Cardiac muscle cell (in vitro differentiated cells and primary cell): ENCODE data around the gene ATPAF2. TPM values are rescaled to one million over a fixed set of nuclear protein-coding genes. Genes with fewer than 3 reads are reported as not detected.

Source experiments
- DNase-seq, 2 donors: peaks; one replicate each; pipeline versions ENCODE4 v3.0.0 to v3.0.0-alpha.2; 2010 to 2017; ENCODE audit warnings: low read depth in 1 of 2, low spot score in 1 of 2
- H3K27ac ChIP-seq: fragments of 200-600 bp; sonication (generic); 2 replicates; pipeline ENCODE4 v1.5.1; 2016
- H3K27me3 ChIP-seq: fragments of 200-600 bp; sonication (generic); 2 replicates; pipeline ENCODE4 v1.6.0; 2016; ENCODE audit warnings: control low read depth
- H3K36me3 ChIP-seq: fragments of 200-600 bp; sonication (generic); 2 replicates; pipeline ENCODE4 v1.5.1; 2016; ENCODE audit warnings: control low read depth
- H3K4me1 ChIP-seq: fragments of 200-600 bp; sonication (generic); 2 replicates; pipeline ENCODE4 v1.8.1; 2017; ENCODE audit warnings: low read depth, mild to moderate bottlenecking, mixed run types
- H3K4me3 ChIP-seq: fragments of 200-600 bp; sonication (generic); 2 replicates; pipeline ENCODE4 v1.5.1; 2016; ENCODE audit warnings: mild to moderate bottlenecking
- H3K9me3 ChIP-seq: fragments of 200-600 bp; sonication (generic); 2 replicates; pipeline ENCODE4 v1.5.1; 2017; ENCODE audit warnings: low read depth, mild to moderate bottlenecking, control low read depth
- CTCF ChIP-seq: IDR thresholded peaks from 2 replicates; pipeline ENCODE4 v1.5.1; 2012; ENCODE audit warnings: low read depth, mild to moderate bottlenecking, low read length
- polyA plus RNA-seq: library from polyadenylated mRNA; unstranded; fragments of >200 nt; fragmentation: Nextera tagmentation; extraction: Ambion mirVana; gene quantifications from 2 replicates; pipeline ENCODE4 v1.2.1, GENCODE V29; 2016
- total RNA-seq: library from RNA; depleted of rRNA; stranded (reverse); fragments of >200 nt; gene quantifications from 2 replicates; pipeline ENCODE4 v1.2.3, GENCODE V29; 2016

ATPAF2 gene
- total and polyA plus RNA-seq, 2 experiments from 2014 or later: 40.3 to 49.4 TPM

- no peaks in the 10 kb centered on the region for H3K36me3 ChIP-seq
- no peaks in the 10 kb centered on the region for H3K27me3 ChIP-seq
- peaks cover 5% of the 10 kb centered on the region for H3K4me1 ChIP-seq
- DNase-seq: no peak
- no peak overlapping the region for H3K27ac ChIP-seq
- no peaks in the 10 kb centered on the region for H3K9me3 ChIP-seq
- H3K4me3 ChIP-seq: no peak overlapping the region
- TF ChIP-seq CTCF: no peak
Measured at GRCh38 chr17:17985153-17985552, 53.8 kb downstream of the ATPAF2 start.

- peaks cover 5% of the 10 kb centered on the region for H3K4me1 ChIP-seq
Measured at GRCh38 chr17:17983776-17984175, 55.2 kb downstream of the ATPAF2 start.

GRCh38 chr17:17983376-17983775 lies 55.6 kb downstream of the ATPAF2 start:
- Histone ChIP-seq H3K36me3 (no peaks in the 10 kb centered on the region), H3K9me3 (no peaks in the 10 kb centered on the region), H3K27ac (no peak overlapping the region), H3K27me3 (no peaks in the 10 kb centered on the region), H3K4me1 (peaks cover under 1% of the 10 kb centered on the region), H3K4me3 (no peak overlapping the region)
- DNase-seq: no peak
- TF ChIP-seq CTCF: no peak

More at GRCh38 chr17:17983776-17984175, 55.2 kb downstream of the ATPAF2 start:
- no peak for DNase-seq
- Histone ChIP-seq H3K36me3 (no peaks in the 10 kb centered on the region), H3K4me3 (no peak overlapping the region), H3K9me3 (no peaks in the 10 kb centered on the region), H3K27ac (no peak overlapping the region), H3K27me3 (no peaks in the 10 kb centered on the region)
- TF ChIP-seq CTCF: no peak

- H3K27me3 ChIP-seq: no peaks in the 10 kb centered on the region
- DNase-seq: no peak
- H3K27ac ChIP-seq: no peak overlapping the region
- no peak for TF ChIP-seq CTCF
- H3K4me3 ChIP-seq: no peak overlapping the region
- no peaks in the 10 kb centered on the region for H3K36me3 ChIP-seq
- no peaks in the 10 kb centered on the region for H3K9me3 ChIP-seq
- H3K4me1 ChIP-seq: no peaks in the 10 kb centered on the region
Measured at GRCh38 chr17:17982801-17983200, 56.2 kb downstream of the ATPAF2 start.

GRCh38 chr17:17981330-17981729 lies 57.6 kb downstream of the ATPAF2 start:
- Histone ChIP-seq H3K4me3 (no peak overlapping the region), H3K27me3 (no peaks in the 10 kb centered on the region), H3K9me3 (no peaks in the 10 kb centered on the region), H3K27ac (no peak overlapping the region), H3K4me1 (no peaks in the 10 kb centered on the region), H3K36me3 (no peaks in the 10 kb centered on the region)
- no peak for DNase-seq
- TF ChIP-seq CTCF: no peak

GRCh38 chr17:17979778-17980177 lies 59.2 kb downstream of the ATPAF2 start:
- H3K27me3 ChIP-seq: no peaks in the 10 kb centered on the region
- DNase-seq: no peak
- H3K36me3 ChIP-seq: no peaks in the 10 kb centered on the region
- no peaks in the 10 kb centered on the region for H3K9me3 ChIP-seq
- no peaks in the 10 kb centered on the region for H3K4me1 ChIP-seq
- no peak overlapping the region for H3K27ac ChIP-seq
- no peak overlapping the region for H3K4me3 ChIP-seq
- TF ChIP-seq CTCF: no peak
